H9 (cell line): ENCODE data around the gene MALAT1. TPM values are rescaled to one million over a fixed set of nuclear protein-coding genes. Genes with fewer than 3 reads are reported as not detected.
A peak's percentile ranks its signal among the peaks of the same experiment; 100 is the strongest.

Source experiments
- DNase-seq: peaks from one replicate; pipeline ENCODE4 v3.0.0-alpha.2; 2017
- H2AFZ ChIP-seq: one replicate; pipeline ENCODE4 v1.6.1; 2013; ENCODE audit warnings: mild to moderate bottlenecking, low read length, control low read depth, moderate library complexity
- H2AK5ac ChIP-seq: 2 replicates; pipeline ENCODE4 v1.6.1; 2013; ENCODE audit warnings: low read length, control low read depth, mixed read lengths; ENCODE audit not compliant: insufficient read length
- H2BK120ac ChIP-seq: one replicate; pipeline ENCODE4 v1.6.1; 2013; ENCODE audit warnings: low read depth, mild to moderate bottlenecking, low read length, control low read depth, inconsistent platforms; ENCODE audit not compliant: poor library complexity, severe bottlenecking
- H2BK12ac ChIP-seq: 2 replicates; pipeline ENCODE4 v1.6.1; 2013; ENCODE audit warnings: low read length, control low read depth, mixed read lengths, low read depth; ENCODE audit not compliant: insufficient read length
- H2BK15ac ChIP-seq: 2 replicates; pipeline ENCODE4 v1.6.1; 2013; ENCODE audit warnings: low read depth, low read length, control low read depth
- H2BK20ac ChIP-seq: one replicate; pipeline ENCODE4 v1.6.1; 2013; ENCODE audit warnings: low read depth, mild to moderate bottlenecking, low read length, control low read depth, inconsistent platforms; ENCODE audit not compliant: poor library complexity, severe bottlenecking
- H2BK5ac ChIP-seq: 2 replicates; pipeline ENCODE4 v1.6.1; 2013; ENCODE audit warnings: low read length, control low read depth, mixed read lengths; ENCODE audit not compliant: insufficient read length
- H3K14ac ChIP-seq: 2 replicates; pipeline ENCODE4 v1.6.1; 2013; ENCODE audit warnings: low read length, control low read depth; ENCODE audit not compliant: insufficient read depth
- H3K18ac ChIP-seq: 2 replicates; pipeline ENCODE4 v1.6.1; 2013; ENCODE audit warnings: low read depth, mild to moderate bottlenecking, mixed read lengths, low read length, control low read depth; ENCODE audit not compliant: insufficient read length
- H3K23ac ChIP-seq: 2 replicates; pipeline ENCODE4 v1.6.1; 2013; ENCODE audit warnings: low read length, control low read depth, mixed read lengths, low read depth; ENCODE audit not compliant: insufficient read length
- H3K23me2 ChIP-seq: 2 replicates; pipeline ENCODE4 v1.6.1; 2013; ENCODE audit warnings: low read depth, mild to moderate bottlenecking, mixed read lengths, low read length, control low read depth; ENCODE audit not compliant: insufficient read length, poor library complexity, severe bottlenecking
- H3K27ac ChIP-seq: 2 replicates; pipeline ENCODE4 v1.5.1; 2013; ENCODE audit warnings: low read length, control low read depth, mixed read lengths, low read depth; ENCODE audit not compliant: insufficient read length
- H3K27me3 ChIP-seq: 2 replicates; pipeline ENCODE4 v1.6.1; 2013; ENCODE audit warnings: low read length, control low read depth, inconsistent platforms; ENCODE audit not compliant: insufficient read depth
- H3K4ac ChIP-seq: 2 replicates; pipeline ENCODE4 v1.6.1; 2013; ENCODE audit warnings: low read depth, mild to moderate bottlenecking, control low read depth, inconsistent platforms, low read length, moderate library complexity
- H3K4me1 ChIP-seq: 2 replicates; pipeline ENCODE4 v1.6.1; 2013; ENCODE audit warnings: low read length, control low read depth, inconsistent platforms; ENCODE audit not compliant: insufficient read depth
- H3K4me2 ChIP-seq: 2 replicates; pipeline ENCODE4 v1.6.1; 2013; ENCODE audit warnings: low read length, control low read depth, mixed read lengths; ENCODE audit not compliant: insufficient read length, insufficient read depth
- H3K56ac ChIP-seq: 2 replicates; pipeline ENCODE4 v1.6.1; 2013; ENCODE audit warnings: low read depth, mild to moderate bottlenecking, mixed read lengths, low read length, control low read depth; ENCODE audit not compliant: insufficient read length
- H3K79me1 ChIP-seq: 2 replicates; pipeline ENCODE4 v1.6.1; 2013; ENCODE audit warnings: low read depth, mild to moderate bottlenecking, moderate library complexity, low read length, control low read depth, inconsistent platforms; ENCODE audit not compliant: insufficient read depth, poor library complexity, severe bottlenecking
- H3K79me2 ChIP-seq: 2 replicates; pipeline ENCODE4 v1.6.1; 2013; ENCODE audit warnings: low read length, control low read depth, inconsistent platforms; ENCODE audit not compliant: insufficient read depth
- H3K9ac ChIP-seq: 2 replicates; pipeline ENCODE4 v1.6.1; 2013; ENCODE audit warnings: low read length, control low read depth, mixed read lengths; ENCODE audit not compliant: insufficient read length; ENCODE audit errors: extremely low read depth
- H3K9me3 ChIP-seq: one replicate; pipeline ENCODE4 v1.6.1; 2013; ENCODE audit warnings: low read depth, low read length, inconsistent platforms; ENCODE audit not compliant: control insufficient read depth
- H3T11ph ChIP-seq: one replicate; pipeline ENCODE4 v1.6.1; 2013; ENCODE audit warnings: mild to moderate bottlenecking, low read length, control low read depth, inconsistent platforms
- H4K20me1 ChIP-seq: one replicate; pipeline ENCODE4 v1.6.1; 2013; ENCODE audit not compliant: control insufficient read depth, insufficient read length, insufficient read depth
- H4K5ac ChIP-seq: 2 replicates; pipeline ENCODE4 v1.6.1; 2013; ENCODE audit warnings: low read depth, mild to moderate bottlenecking, mixed read lengths, low read length, control low read depth; ENCODE audit not compliant: insufficient read length
- H4K8ac ChIP-seq: replicated peaks from 2 replicates; pipeline ENCODE4 v1.6.1; 2013; ENCODE audit warnings: low read length, control low read depth, mixed read lengths, low read depth; ENCODE audit not compliant: insufficient read length
- H4K91ac ChIP-seq: 2 replicates; pipeline ENCODE4 v1.6.1; 2013; ENCODE audit warnings: low read depth, mild to moderate bottlenecking, moderate library complexity, mixed read lengths, low read length, control low read depth; ENCODE audit not compliant: insufficient read length
- H3K27ac Mint-ChIP-seq, 3 experiments: 2 replicates in 2 of 3; 3 replicates in 1 of 3; pipeline ENCODE4 v1.8.0; 2020 to 2021; ENCODE audit warnings: mixed read lengths in 3 of 3, mild to moderate bottlenecking in 1 of 3, moderate library complexity in 1 of 3
- H3K27me3 Mint-ChIP-seq: 2 replicates; pipeline ENCODE4 v1.8.0; 2021; ENCODE audit warnings: low read depth, mild to moderate bottlenecking, moderate library complexity, mixed read lengths
- H3K36me3 Mint-ChIP-seq, 3 experiments: 2 replicates in 2 of 3; 3 replicates in 1 of 3; pipeline ENCODE4 v1.8.0; 2020 to 2021; ENCODE audit warnings: low read depth in 3 of 3, mixed read lengths in 3 of 3; ENCODE audit not compliant: insufficient read depth in 1 of 3
- H3K4me1 Mint-ChIP-seq, 2 experiments: 2 replicates each; pipeline ENCODE4 v1.8.0; 2020; ENCODE audit warnings: mixed read lengths in 2 of 2
- H3K4me3 Mint-ChIP-seq, 2 experiments: 2 replicates in 1 of 2; 3 replicates in 1 of 2; pipeline ENCODE4 v1.8.0; 2020 to 2021; ENCODE audit warnings: mild to moderate bottlenecking in 2 of 2, mixed read lengths in 2 of 2, moderate library complexity in 1 of 2
- H3K9me3 Mint-ChIP-seq, 2 experiments: 2 replicates in 1 of 2; 3 replicates in 1 of 2; pipeline ENCODE4 v1.8.0; 2020; ENCODE audit warnings: mild to moderate bottlenecking in 2 of 2, mixed read lengths in 2 of 2, moderate library complexity in 1 of 2
- WGBS: extraction: QIAGEN DNeasy Blood & Tissue Kit; methylation state at CpG from one replicate; pipeline ENCODE4 v1.1.7; 2013; ENCODE audit warnings: missing lambda C conversion rate, low lambda C conversion rate, mixed read lengths; ENCODE audit not compliant: insufficient read length; ENCODE audit errors: extremely low coverage; 5-methylcytosine and 5-hydroxymethylcytosine counted together
- total RNA-seq: library from RNA; stranded (reverse); gene quantifications from 2 replicates; pipeline ENCODE4 v1.2.1, GENCODE V29; 2021
- TF ChIP-seq, protein P1 (sequence below): fragments of 200-600 bp; sonication (generic); conservative IDR thresholded peaks from 3 replicates; pipeline ENCODE4 v1.8.0; 2021; ENCODE audit warnings: antibody characterized with exemption, mild to moderate bottlenecking

The MALAT1 gene
- total RNA-seq, 1 experiment from 2014 or later, result 1,934 TPM

- Mint-ChIP-seq H3K27me3 (peaks cover 37% of the 10 kb centered on the region), H3K9me3 (no peaks in the 10 kb centered on the region), H3K27ac (no peak overlapping the region), H3K4me3 (peak overlapping the region; percentile 54 to 82), H3K36me3 (peaks cover 0 to 29% (median 23%) of the 10 kb centered on the region in 3 experiments), H3K4me1 (peaks cover 2 to 9% of the 10 kb centered on the region in 2 experiments; a peak in 3 of 4 replicates)
- Histone ChIP-seq H2BK120ac (no peak overlapping the region), H3K27me3 (no peaks in the 10 kb centered on the region), H2BK5ac (no peak overlapping the region), H4K91ac (no peak overlapping the region), H3T11ph (no peak overlapping the region), H3K79me1 (no peaks in the 10 kb centered on the region), H4K20me1 (peaks cover 2% of the 10 kb centered on the region), H3K79me2 (no peaks in the 10 kb centered on the region), H2BK15ac (no peak overlapping the region), H4K5ac (no peak overlapping the region), H2BK20ac (no peak overlapping the region), H3K9ac (no peak overlapping the region), H3K9me3 (no peaks in the 10 kb centered on the region), H4K8ac (no peak overlapping the region), H3K18ac (no peak overlapping the region), H2AK5ac (no peak overlapping the region), H3K23ac (no peak overlapping the region), H3K23me2 (peaks cover 13% of the 10 kb centered on the region), H3K27ac (no peak overlapping the region), H3K4me1 (no peaks in the 10 kb centered on the region), H3K4ac (no peak overlapping the region), H3K56ac (no peak overlapping the region), H3K4me2 (peak overlapping the region; percentile 73), H3K14ac (no peak overlapping the region; the same call in 1 of the 2 replicates), H2BK12ac (no peak overlapping the region), H2AFZ (no peak overlapping the region)
- peak; percentile 71 for DNase-seq
- WGBS, result no CpG with 5 or more reads among the region's 92 CpGs
- TF ChIP-seq, protein P1, sequence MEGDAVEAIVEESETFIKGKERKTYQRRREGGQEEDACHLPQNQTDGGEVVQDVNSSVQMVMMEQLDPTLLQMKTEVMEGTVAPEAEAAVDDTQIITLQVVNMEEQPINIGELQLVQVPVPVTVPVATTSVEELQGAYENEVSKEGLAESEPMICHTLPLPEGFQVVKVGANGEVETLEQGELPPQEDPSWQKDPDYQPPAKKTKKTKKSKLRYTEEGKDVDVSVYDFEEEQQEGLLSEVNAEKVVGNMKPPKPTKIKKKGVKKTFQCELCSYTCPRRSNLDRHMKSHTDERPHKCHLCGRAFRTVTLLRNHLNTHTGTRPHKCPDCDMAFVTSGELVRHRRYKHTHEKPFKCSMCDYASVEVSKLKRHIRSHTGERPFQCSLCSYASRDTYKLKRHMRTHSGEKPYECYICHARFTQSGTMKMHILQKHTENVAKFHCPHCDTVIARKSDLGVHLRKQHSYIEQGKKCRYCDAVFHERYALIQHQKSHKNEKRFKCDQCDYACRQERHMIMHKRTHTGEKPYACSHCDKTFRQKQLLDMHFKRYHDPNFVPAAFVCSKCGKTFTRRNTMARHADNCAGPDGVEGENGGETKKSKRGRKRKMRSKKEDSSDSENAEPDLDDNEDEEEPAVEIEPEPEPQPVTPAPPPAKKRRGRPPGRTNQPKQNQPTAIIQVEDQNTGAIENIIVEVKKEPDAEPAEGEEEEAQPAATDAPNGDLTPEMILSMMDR, result no peak
Observed at GRCh38 chr11:65538915-65539743, 40.3 kb downstream of the MALAT1 start.
